ENCODE data around the gene GGTLC1. TPM values are rescaled to one million over a fixed set of nuclear protein-coding genes. Genes with fewer than 3 reads are reported as not detected.

The GGTLC1 gene
- total RNA-seq, 1 experiment from 2014 or later, result not detected

DNA sequence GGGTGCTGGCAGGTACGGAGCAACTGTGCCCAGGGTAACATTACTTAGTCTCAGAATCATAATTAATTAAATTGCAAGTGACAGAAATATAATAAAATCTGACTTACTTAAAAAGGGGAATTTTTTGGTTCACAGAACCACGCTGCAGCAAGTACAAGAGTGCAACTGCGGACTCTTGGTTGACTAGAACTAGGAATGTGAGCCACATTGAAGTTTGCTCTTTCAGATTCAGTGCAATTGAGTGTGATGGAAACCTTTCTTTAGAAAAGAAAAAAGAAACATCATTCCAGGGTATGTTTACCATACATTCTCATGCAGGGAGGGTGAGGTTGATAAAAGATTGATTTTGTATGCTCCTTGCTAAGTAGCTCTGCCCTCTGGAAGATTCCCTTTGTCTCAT, 45.0 kb upstream of the GGTLC1 start:
- no CpG with 5 or more reads among the region's 3 CpGs for WGBS (ENCODE audit: extremely low coverage, insufficient read length, low lambda C conversion rate)
- Histone ChIP-seq H2BK15ac (ENCODE audit: low read depth, low read length) (no peak overlapping the region), H3K9me3 (ENCODE audit: control insufficient read depth, low read depth, low read length) (no peaks in the 10 kb centered on the region), H3K23ac (ENCODE audit: insufficient read length, low read depth, low read length) (no peak overlapping the region), H3K14ac (ENCODE audit: insufficient read depth, low read length) (no peak overlapping the region), H3K4me1 (ENCODE audit: insufficient read depth, low read length) (peaks cover 3% of the 10 kb centered on the region; the same call in 1 of the 2 replicates), H2BK5ac (ENCODE audit: insufficient read length, low read length) (no peak overlapping the region), H2AK5ac (ENCODE audit: insufficient read length, low read length) (no peak overlapping the region), H3K23me2 (ENCODE audit: insufficient read length, low read depth, low read length, poor library complexity, severe bottlenecking) (no peaks in the 10 kb centered on the region), H3K4ac (ENCODE audit: low read depth, low read length) (no peak overlapping the region), H4K8ac (replicated peaks; ENCODE audit: insufficient read length, low read depth, low read length) (no peak overlapping the region), H3K9ac (ENCODE audit: extremely low read depth, insufficient read length, low read length) (no peak overlapping the region), H4K91ac (ENCODE audit: insufficient read length, low read depth, low read length) (no peak overlapping the region), H3K56ac (ENCODE audit: insufficient read length, low read depth, low read length) (no peak overlapping the region), H3K27me3 (ENCODE audit: insufficient read depth, low read length) (no peaks in the 10 kb centered on the region), H3K27ac (ENCODE audit: insufficient read length, low read depth, low read length) (no peak overlapping the region), H3K79me2 (ENCODE audit: insufficient read depth, low read length) (no peaks in the 10 kb centered on the region), H2AFZ (ENCODE audit: low read length) (no peak overlapping the region), H3K18ac (ENCODE audit: insufficient read length, low read depth, low read length) (no peak overlapping the region), H2BK12ac (ENCODE audit: insufficient read length, low read depth, low read length) (no peak overlapping the region), H4K20me1 (ENCODE audit: control insufficient read depth, insufficient read depth, insufficient read length) (no peaks in the 10 kb centered on the region), H3K79me1 (ENCODE audit: insufficient read depth, low read depth, low read length, poor library complexity, severe bottlenecking) (no peaks in the 10 kb centered on the region), H2BK120ac (ENCODE audit: low read depth, low read length, poor library complexity, severe bottlenecking) (no peak overlapping the region), H4K5ac (ENCODE audit: insufficient read length, low read depth, low read length) (no peak overlapping the region), H3K4me2 (ENCODE audit: insufficient read depth, insufficient read length, low read length) (no peak overlapping the region), H2BK20ac (ENCODE audit: low read depth, low read length, poor library complexity, severe bottlenecking) (no peak overlapping the region), H3T11ph (ENCODE audit: low read length) (no peak overlapping the region)
- Mint-ChIP-seq H3K9me3 (no peaks in the 10 kb centered on the region), H3K36me3 (ENCODE audit: insufficient read depth in 1 of 3, low read depth in 3 of 3) (no peaks in the 10 kb centered on the region), H3K27ac (no peak overlapping the region), H3K4me3 (no peak overlapping the region), H3K4me1 (peaks cover 2 to 7% of the 10 kb centered on the region in 2 experiments; a peak in 3 of 4 replicates), H3K27me3 (ENCODE audit: low read depth) (no peaks in the 10 kb centered on the region)
- TF ChIP-seq, protein P1, sequence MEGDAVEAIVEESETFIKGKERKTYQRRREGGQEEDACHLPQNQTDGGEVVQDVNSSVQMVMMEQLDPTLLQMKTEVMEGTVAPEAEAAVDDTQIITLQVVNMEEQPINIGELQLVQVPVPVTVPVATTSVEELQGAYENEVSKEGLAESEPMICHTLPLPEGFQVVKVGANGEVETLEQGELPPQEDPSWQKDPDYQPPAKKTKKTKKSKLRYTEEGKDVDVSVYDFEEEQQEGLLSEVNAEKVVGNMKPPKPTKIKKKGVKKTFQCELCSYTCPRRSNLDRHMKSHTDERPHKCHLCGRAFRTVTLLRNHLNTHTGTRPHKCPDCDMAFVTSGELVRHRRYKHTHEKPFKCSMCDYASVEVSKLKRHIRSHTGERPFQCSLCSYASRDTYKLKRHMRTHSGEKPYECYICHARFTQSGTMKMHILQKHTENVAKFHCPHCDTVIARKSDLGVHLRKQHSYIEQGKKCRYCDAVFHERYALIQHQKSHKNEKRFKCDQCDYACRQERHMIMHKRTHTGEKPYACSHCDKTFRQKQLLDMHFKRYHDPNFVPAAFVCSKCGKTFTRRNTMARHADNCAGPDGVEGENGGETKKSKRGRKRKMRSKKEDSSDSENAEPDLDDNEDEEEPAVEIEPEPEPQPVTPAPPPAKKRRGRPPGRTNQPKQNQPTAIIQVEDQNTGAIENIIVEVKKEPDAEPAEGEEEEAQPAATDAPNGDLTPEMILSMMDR (conservative IDR thresholded peaks at IDR 0.05), result no peak
- no peak for DNase-seq
